Fibroblast of the aortic adventitia (primary cell): ENCODE data around the gene CAPZB. TPM values are rescaled to one million over a fixed set of nuclear protein-coding genes. Genes with fewer than 3 reads are reported as not detected.

Source experiments
- DNase-seq: peaks from one replicate; pipeline ENCODE4 v3.0.0-alpha.2; 2010; ENCODE audit warnings: low read depth
- H3K4me3 ChIP-seq: 2 replicates; pipeline ENCODE4 v1.5.1; 2011; ENCODE audit warnings: low read depth, mild to moderate bottlenecking, control low read depth, low read length, moderate library complexity
- total RNA-seq: library from RNA; depleted of rRNA; stranded (reverse); fragments of >200 nt; gene quantifications from 2 replicates; pipeline ENCODE4 v1.2.3, GENCODE V29; 2012; ENCODE audit warnings: low replicate concordance
- TF ChIP-seq, protein P1 (sequence below): IDR thresholded peaks from 2 replicates; pipeline ENCODE4 v1.5.1; 2011; ENCODE audit warnings: mild to moderate bottlenecking, low read length, control low read depth, inconsistent platforms; ENCODE audit not compliant: insufficient read depth

The CAPZB gene
- total RNA-seq, 1 donor: 232 TPM

DNA sequence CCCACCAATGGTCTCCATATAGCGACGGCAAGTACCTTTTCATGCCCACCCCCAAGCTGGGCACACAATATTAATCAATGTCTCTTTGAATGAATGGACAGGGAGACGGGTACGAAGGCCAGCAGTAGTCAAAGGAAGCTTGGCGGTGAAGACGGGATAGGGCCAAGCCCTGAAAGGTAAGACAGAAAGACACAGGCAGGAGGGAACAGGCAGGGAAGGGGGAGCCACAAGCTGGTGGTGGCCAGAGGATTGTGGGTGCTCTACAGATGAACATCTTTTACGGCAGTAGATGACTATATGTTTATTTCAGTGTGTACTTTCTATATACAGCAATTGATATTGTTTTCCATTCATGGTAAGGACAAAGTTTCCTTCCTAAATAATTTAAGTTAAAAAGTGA, 16.3 kb downstream of the CAPZB start:
- no peak for DNase-seq
- TF ChIP-seq, protein P1, sequence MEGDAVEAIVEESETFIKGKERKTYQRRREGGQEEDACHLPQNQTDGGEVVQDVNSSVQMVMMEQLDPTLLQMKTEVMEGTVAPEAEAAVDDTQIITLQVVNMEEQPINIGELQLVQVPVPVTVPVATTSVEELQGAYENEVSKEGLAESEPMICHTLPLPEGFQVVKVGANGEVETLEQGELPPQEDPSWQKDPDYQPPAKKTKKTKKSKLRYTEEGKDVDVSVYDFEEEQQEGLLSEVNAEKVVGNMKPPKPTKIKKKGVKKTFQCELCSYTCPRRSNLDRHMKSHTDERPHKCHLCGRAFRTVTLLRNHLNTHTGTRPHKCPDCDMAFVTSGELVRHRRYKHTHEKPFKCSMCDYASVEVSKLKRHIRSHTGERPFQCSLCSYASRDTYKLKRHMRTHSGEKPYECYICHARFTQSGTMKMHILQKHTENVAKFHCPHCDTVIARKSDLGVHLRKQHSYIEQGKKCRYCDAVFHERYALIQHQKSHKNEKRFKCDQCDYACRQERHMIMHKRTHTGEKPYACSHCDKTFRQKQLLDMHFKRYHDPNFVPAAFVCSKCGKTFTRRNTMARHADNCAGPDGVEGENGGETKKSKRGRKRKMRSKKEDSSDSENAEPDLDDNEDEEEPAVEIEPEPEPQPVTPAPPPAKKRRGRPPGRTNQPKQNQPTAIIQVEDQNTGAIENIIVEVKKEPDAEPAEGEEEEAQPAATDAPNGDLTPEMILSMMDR: no peak
- H3K4me3 ChIP-seq: no peak overlapping the region

DNA sequence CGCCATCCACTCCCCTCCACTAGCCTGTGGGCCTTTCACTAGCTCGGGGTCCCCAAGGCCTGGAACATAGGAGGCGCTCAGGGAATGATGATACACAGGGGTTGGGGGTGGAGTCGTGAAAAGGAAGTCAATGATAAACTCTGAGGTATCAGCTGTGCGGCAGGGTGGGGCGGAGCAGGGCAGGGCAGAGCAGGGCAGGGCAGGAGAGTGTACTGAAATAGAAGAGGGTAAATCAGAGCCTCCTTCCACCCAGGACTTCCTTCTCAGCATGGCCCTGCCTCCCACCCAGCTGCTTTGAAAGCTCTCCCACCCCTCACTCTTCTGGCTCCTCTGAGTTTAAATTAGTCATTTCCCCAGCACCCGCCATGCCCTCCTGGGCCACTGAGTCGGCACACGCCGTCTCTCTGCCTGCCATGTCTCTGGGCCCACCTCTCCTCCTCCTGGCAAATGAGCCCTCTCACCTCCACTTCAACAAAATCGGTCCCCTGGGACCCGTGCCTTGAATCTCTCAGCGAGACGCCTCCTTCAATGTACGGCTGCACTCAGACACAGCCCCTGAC, 16.9 kb downstream of the CAPZB start:
- TF ChIP-seq, protein P1: no peak
- no peak for DNase-seq

DNA sequence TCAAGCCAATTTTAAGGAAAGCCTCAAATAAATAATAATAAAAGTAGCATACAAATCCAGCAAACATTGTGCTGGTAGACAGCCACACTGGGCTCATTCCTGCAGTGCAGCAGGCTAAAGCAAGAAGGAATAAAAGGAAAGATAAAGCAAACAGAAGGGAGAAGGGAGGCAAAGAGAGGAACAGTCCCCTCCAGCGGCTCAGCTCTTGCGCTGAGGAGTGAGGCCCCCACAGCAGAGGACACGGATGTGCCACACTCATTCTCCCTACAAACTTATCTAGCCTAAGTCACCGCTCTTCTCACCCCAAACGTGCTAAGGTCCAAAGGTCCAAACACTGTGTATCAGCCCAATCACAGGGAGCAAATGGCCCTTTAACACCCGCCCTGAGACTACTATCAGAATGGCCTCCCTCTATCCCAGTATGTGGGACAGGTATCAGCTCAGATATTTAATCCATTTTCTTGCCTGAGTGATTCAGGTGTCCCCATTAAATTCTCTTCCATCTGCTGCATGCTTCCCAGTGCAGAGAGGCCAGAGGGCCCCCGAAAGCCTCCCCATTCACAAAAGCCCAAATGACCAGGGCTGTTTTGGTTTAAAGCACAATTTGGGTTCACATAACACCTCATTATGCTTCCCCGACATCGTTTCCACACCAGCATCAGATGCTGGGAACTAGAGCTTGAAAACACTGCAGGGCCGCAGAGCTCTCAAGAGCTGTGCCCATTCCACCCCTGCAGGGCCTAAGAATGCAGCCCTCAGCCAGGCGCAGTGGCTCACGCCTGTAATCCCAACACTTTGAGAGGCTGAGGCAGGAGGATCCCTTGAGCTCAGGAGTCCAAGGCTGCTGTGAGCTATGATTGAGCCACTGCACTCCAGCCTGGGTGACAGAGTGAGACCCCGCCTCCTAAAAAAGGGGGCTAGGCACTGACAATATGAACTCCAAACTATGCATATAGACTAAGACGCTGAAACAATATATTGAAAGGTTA, 17.8 kb downstream of the CAPZB start:
- H3K4me3 ChIP-seq: no peak overlapping the region
- TF ChIP-seq, protein P1: no peak
- DNase-seq: no peak

More for the DNA sequence above, 16.9 kb downstream of the CAPZB start:
- no peak overlapping the region for H3K4me3 ChIP-seq

DNA sequence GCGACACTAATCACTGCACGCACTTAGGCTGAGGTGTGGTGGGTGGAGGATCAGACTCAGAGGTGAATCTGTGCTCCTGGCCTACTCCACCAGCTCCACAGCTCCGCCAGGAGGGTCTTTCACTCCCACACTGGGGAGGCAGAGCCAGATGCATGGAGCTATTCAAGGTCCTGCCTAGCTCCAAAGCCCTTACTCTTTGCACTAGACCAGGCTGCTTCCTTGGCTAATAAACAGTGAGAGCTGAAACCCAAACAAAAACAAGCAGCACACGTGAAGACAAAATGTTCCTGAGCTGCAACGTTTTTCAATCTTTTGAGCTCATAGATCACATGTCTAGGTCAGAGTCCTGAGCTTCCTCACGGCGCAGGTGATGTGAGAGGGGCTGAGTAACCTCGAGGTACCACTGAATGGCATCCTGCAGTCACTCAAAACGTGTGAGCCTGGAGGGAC, 19.2 kb downstream of the CAPZB start:
- no peak overlapping the region for H3K4me3 ChIP-seq
- TF ChIP-seq, protein P1: no peak
- no peak for DNase-seq

DNA sequence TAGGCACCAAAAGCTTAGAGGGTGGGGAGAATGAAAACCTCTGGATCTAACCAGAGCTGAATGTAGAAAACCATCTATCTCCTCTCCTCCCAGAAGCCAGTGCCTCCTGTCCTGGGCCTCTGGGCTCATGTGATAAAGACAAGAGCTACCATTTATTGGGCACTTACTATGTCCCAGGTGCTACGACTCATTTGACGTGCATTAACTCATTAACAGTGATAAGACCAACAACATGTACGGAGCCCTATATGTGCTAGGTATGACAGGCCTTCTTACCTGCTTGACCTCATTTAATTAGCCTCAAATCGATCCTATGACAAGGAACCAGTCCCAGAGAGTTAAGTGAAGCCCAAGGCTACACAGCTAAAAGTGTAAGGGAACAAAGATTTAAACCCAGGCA, 19.7 kb downstream of the CAPZB start:
- H3K4me3 ChIP-seq: no peak overlapping the region
- no peak for DNase-seq
- TF ChIP-seq, protein P1: no peak

DNA sequence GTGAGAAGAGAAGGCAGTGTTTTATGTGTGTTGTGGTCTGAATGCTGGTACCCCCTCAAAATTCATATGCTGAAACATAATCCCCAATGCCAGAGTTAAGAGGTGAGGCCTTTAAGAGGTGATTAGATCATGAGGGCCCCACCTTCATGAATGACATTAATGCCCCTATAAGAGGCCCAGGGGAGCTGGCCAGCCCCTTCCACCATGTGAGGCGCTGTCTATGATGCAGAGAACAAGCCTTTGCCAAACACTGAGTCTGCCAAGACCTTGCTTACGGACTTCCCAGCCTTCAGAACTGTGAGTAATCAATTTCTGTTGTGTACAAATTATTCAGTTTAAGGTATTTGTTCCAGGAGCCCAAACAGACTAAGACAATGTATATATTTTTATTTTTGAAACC, 20.2 kb downstream of the CAPZB start:
- peak; percentile 90 for DNase-seq
- no peak overlapping the region for H3K4me3 ChIP-seq
- TF ChIP-seq, protein P1: peak; percentile 16
